SU-DHL-6 (cell line): ENCODE measurements around the gene KRTAP12-1.

ENCODE experiments used
- H2AFZ ChIP-seq: fragments of 200-600 bp; sonication (generic); 2 replicates; pipeline ENCODE4 v1.6.1; 2014; ENCODE audit warnings: low read depth, mild to moderate bottlenecking, moderate library complexity, mixed read lengths, antibody characterized with exemption, low read length; ENCODE audit not compliant: severe bottlenecking
- H3F3A ChIP-seq: fragments of 200-600 bp; shearing (Covaris generic); 2 replicates; pipeline ENCODE4 v1.6.0; 2016; ENCODE audit warnings: antibody characterized with exemption, mild to moderate bottlenecking; ENCODE audit not compliant: insufficient read depth
- H3K27ac ChIP-seq: fragments of 200-600 bp; sonication (generic); 2 replicates; pipeline ENCODE4 v1.5.1; 2016; ENCODE audit warnings: low read depth, mild to moderate bottlenecking, low read length, moderate library complexity, mixed read lengths
- H3K27me3 ChIP-seq: fragments of 200-600 bp; sonication (generic), shearing (Covaris generic); 2 replicates; pipeline ENCODE4 v1.6.0; 2014; ENCODE audit warnings: mild to moderate bottlenecking, low read length
- H3K36me3 ChIP-seq: fragments of 200-600 bp; sonication (generic); 2 replicates; pipeline ENCODE4 v1.6.1; 2014; ENCODE audit warnings: mild to moderate bottlenecking, low read length, mixed read lengths
- H3K4me2 ChIP-seq: fragments of 300-600, 200-600 bp; shearing (Covaris generic), sonication (generic); 2 replicates; pipeline ENCODE4 v1.6.0; 2014; ENCODE audit warnings: low read length, low read depth, mild to moderate bottlenecking; ENCODE audit not compliant: poor library complexity, severe bottlenecking
- H3K4me3 ChIP-seq: fragments of 200-600 bp; sonication (generic); 2 replicates; pipeline ENCODE4 v1.5.1; 2014; ENCODE audit warnings: antibody characterized with exemption, low read length, mild to moderate bottlenecking, mixed read lengths; ENCODE audit not compliant: insufficient read depth, poor library complexity, severe bottlenecking
- H3K79me2 ChIP-seq: fragments of 200-600 bp; sonication (generic); 2 replicates; pipeline ENCODE4 v1.6.1; 2014; ENCODE audit warnings: mild to moderate bottlenecking, low read length, moderate library complexity; ENCODE audit not compliant: insufficient read depth
- H3K9ac ChIP-seq: fragments of 200-600 bp; sonication (generic); 2 replicates; pipeline ENCODE4 v1.7.0; 2014; ENCODE audit warnings: mild to moderate bottlenecking, low read length
- H3K9me2 ChIP-seq: fragments of 200-600 bp; sonication (generic); replicated peaks from 2 replicates; pipeline ENCODE4 v1.6.1; 2014; ENCODE audit warnings: low read length; ENCODE audit not compliant: insufficient read depth
- H3K9me3 ChIP-seq: fragments of 200-600 bp; sonication (generic); 2 replicates; pipeline ENCODE4 v1.6.1; 2014; ENCODE audit warnings: low read length, mixed read lengths; ENCODE audit not compliant: insufficient read depth
- H4K20me1 ChIP-seq: fragments of 200-600 bp; sonication (generic); 2 replicates; pipeline ENCODE4 v1.6.1; 2014; ENCODE audit warnings: low read depth, mild to moderate bottlenecking, antibody characterized with exemption, low read length, moderate library complexity, mixed read lengths
- CTCF ChIP-seq: fragments of 200-600 bp; sonication (generic); IDR thresholded peaks from one replicate; pipeline ENCODE4 v1.5.1; 2017; ENCODE audit warnings: antibody characterized with exemption, mild to moderate bottlenecking, low read length, moderate library complexity; ENCODE audit not compliant: insufficient read depth, poor library complexity, severe bottlenecking
- EZH2phosphoT487 ChIP-seq: fragments of 200-600 bp; sonication (generic), shearing (Covaris generic); conservative IDR thresholded peaks from 2 replicates; pipeline ENCODE4 v1.6.1; 2018; ENCODE audit warnings: mild to moderate bottlenecking, antibody characterized with exemption, low read length, moderate library complexity, mixed read lengths

KRTAP12-1 gene

GRCh38 chr21:44704636-44705001 is 22.7 kb upstream of the KRTAP12-1 start:
- Histone ChIP-seq H3K79me2 (no peaks in the 10 kb centered on the region), H3K27ac (no peak overlapping the region), H3K27me3 (no peaks in the 10 kb centered on the region), H2AFZ (no peak overlapping the region), H3K9ac (no peak overlapping the region), H3K4me2 (no peak overlapping the region), H3K9me2 (no peaks in the 10 kb centered on the region), H3K36me3 (no peaks in the 10 kb centered on the region), H3K4me3 (no peak overlapping the region), H3F3A (no peaks in the 10 kb centered on the region), H4K20me1 (no peaks in the 10 kb centered on the region), H3K9me3 (no peaks in the 10 kb centered on the region)
- TF ChIP-seq EZH2phosphoT487 (no peak), CTCF (no peak)

- Histone ChIP-seq H3K27ac (no peak overlapping the region), H3F3A (no peaks in the 10 kb centered on the region), H3K79me2 (no peaks in the 10 kb centered on the region), H4K20me1 (no peaks in the 10 kb centered on the region), H2AFZ (no peak overlapping the region), H3K9ac (no peak overlapping the region), H3K27me3 (no peaks in the 10 kb centered on the region), H3K9me3 (no peaks in the 10 kb centered on the region), H3K36me3 (no peaks in the 10 kb centered on the region), H3K4me3 (no peak overlapping the region), H3K9me2 (no peaks in the 10 kb centered on the region), H3K4me2 (no peak overlapping the region)
- TF ChIP-seq EZH2phosphoT487 (no peak), CTCF (no peak)
Observed at GRCh38 chr21:44703731-44704635, 22.0 kb upstream of the KRTAP12-1 start.

- H3K27me3 ChIP-seq = no peaks in the 10 kb centered on the region
- H3K4me2 ChIP-seq = no peak overlapping the region
- H2AFZ ChIP-seq = no peak overlapping the region
- no peak overlapping the region for H3K9ac ChIP-seq
- H4K20me1 ChIP-seq = no peaks in the 10 kb centered on the region
- no peaks in the 10 kb centered on the region for H3K79me2 ChIP-seq
- no peaks in the 10 kb centered on the region for H3K36me3 ChIP-seq
- no peak overlapping the region for H3K27ac ChIP-seq
- TF ChIP-seq CTCF = no peak
- no peak for TF ChIP-seq EZH2phosphoT487
- H3K9me2 ChIP-seq = no peaks in the 10 kb centered on the region
- H3F3A ChIP-seq = no peaks in the 10 kb centered on the region
- no peak overlapping the region for H3K4me3 ChIP-seq
- H3K9me3 ChIP-seq = no peaks in the 10 kb centered on the region
Observed at GRCh38 chr21:44702973-44703730, 21.2 kb upstream of the KRTAP12-1 start.
